NCI-H2196 treated with DMSO at 0.1 percent for 48 hours (cell line): Measurements from ENCODE around the gene TMEM72.

Experiments used
- DNase-seq: peaks from one replicate; lab custom pipeline; 2025; ENCODE audit not compliant: unreplicated experiment; lab: John Stamatoyannopoulos, UW

The TMEM72 gene

GRCh38 chr10:44889834-44890233, 21.3 kb upstream of the TMEM72 start:
- DNase-seq, result no peak

GRCh38 chr10:44890696-44891563, 20.2 kb upstream of the TMEM72 start:
- DNase-seq, result no peak

GRCh38 chr10:44891721-44892120, 19.4 kb upstream of the TMEM72 start:
- DNase-seq, result no peak

GRCh38 chr10:44893604-44894468, 17.3 kb upstream of the TMEM72 start:
- no peak for DNase-seq

GRCh38 chr10:44894691-44895090, 16.4 kb upstream of the TMEM72 start:
- DNase-seq, result no peak

- DNase-seq, result no peak
These were observed 15.9 kb upstream of the TMEM72 start for GRCh38 chr10:44895280-44895679.

- DNase-seq, result no peak
These were observed 14.1 kb upstream of the TMEM72 start for GRCh38 chr10:44897049-44897448.

- peak; percentile 57 for DNase-seq
These were observed 12.5 kb upstream of the TMEM72 start for GRCh38 chr10:44898665-44899064.

- no peak for DNase-seq
These were observed 11.6 kb upstream of the TMEM72 start for GRCh38 chr10:44899450-44900080.

- DNase-seq, result peak; percentile 6
These were observed 8.1 kb upstream of the TMEM72 start for GRCh38 chr10:44902941-44903545.

- DNase-seq, result no peak
These were observed 4.7 kb upstream of the TMEM72 start for GRCh38 chr10:44906486-44906885.

- no peak for DNase-seq
These were observed 3.6 kb upstream of the TMEM72 start for GRCh38 chr10:44907556-44907955.

GRCh38 chr10:44908066-44908749, 2.9 kb upstream of the TMEM72 start:
- DNase-seq, result peak; percentile 32

GRCh38 chr10:44908936-44909630, 2.1 kb upstream of the TMEM72 start:
- DNase-seq, result peak; percentile 38

GRCh38 chr10:44909910-44910309, 1.2 kb upstream of the TMEM72 start:
- no peak for DNase-seq

GRCh38 chr10:44910602-44911001, 535 bp upstream of the TMEM72 start:
- no peak for DNase-seq

- no peak for DNase-seq
These were observed 814 bp downstream of the TMEM72 start for GRCh38 chr10:44911951-44912350.

- DNase-seq, result no peak
These were observed 2.4 kb downstream of the TMEM72 start for GRCh38 chr10:44913350-44914081.

- DNase-seq, result no peak
These were observed 3.8 kb downstream of the TMEM72 start for GRCh38 chr10:44914891-44915290.
